HG03521 (cell line): ENCODE results near the gene PTP4A1.
"Not testable (repeated sequence)": the region's sequence is repeated elsewhere in the genome, so short reads cannot be mapped to it uniquely, and the experiment has no call there.

Experiments used
- ATAC-seq: cut with Tn5 transposase; IDR thresholded peaks from one replicate; pipeline ENCODE4 v1.9.1; 2021; ENCODE audit warnings: mild to moderate bottlenecking, moderate library complexity; ENCODE audit not compliant: unreplicated experiment

PTP4A1 gene

DNA sequence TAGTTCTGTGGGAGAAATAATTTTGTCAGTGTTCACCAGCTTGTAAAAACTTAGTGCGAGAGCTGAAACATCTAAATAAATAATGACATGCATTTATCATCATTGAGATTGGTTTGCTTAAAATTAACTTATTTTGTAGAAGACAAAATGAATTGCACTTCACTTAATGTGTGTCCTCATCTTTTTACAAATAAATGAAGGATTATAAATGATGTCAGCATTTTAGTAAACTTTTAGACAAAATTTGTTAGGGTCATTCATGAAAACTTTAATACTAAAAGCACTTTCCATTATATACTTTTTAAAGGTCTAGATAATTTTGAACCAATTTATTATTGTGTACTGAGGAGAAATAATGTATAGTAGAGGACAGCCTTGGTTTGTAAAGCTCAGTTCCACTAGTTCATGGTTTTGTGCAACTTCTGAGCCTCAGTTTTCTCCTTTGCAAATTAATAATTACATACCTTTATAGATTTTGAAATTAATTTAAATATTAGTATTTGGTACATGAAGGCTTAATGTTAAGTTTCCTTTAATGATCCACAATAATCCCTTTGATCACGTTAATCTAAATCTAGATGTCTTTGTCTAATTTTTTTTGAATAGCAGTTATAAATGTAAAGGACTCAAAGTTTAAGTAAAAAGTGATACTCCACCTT is 9.2 kb downstream of the PTP4A1 start:
- ATAC-seq, result no peak

GRCh38 chr6:63582579-63583231 is 10.4 kb downstream of the PTP4A1 start:
- ATAC-seq, result no peak

- no peak for ATAC-seq
Measured at GRCh38 chr6:63584125-63584514, 11.8 kb downstream of the PTP4A1 start.

- no peak for ATAC-seq
Measured at GRCh38 chr6:63584566-63584965, 12.3 kb downstream of the PTP4A1 start.

DNA sequence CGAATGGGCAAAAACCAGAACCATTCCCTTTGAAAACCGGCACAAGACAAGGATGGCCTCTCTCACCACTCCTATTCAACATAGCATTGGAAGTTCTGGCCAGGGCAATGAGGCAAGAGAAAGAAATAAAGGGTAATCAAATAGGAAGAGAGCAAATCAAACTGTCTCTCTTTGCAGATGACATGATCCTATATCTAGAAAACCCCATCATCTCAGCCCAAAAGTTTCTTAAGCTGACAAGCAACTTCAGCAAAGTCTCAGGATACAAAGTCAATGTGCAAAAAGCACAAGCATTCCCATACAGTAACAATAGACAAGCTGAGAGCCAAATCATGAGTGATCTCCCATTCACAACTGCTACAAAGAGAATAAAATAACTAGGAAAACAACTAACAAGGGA is 13.4 kb downstream of the PTP4A1 start:
- ATAC-seq, result not testable (repeated sequence)

- ATAC-seq, result no peak
Measured at GRCh38 chr6:63589952-63590411, 17.7 kb downstream of the PTP4A1 start.

- no peak for ATAC-seq
Measured at GRCh38 chr6:63592886-63593285, 20.6 kb downstream of the PTP4A1 start.

DNA sequence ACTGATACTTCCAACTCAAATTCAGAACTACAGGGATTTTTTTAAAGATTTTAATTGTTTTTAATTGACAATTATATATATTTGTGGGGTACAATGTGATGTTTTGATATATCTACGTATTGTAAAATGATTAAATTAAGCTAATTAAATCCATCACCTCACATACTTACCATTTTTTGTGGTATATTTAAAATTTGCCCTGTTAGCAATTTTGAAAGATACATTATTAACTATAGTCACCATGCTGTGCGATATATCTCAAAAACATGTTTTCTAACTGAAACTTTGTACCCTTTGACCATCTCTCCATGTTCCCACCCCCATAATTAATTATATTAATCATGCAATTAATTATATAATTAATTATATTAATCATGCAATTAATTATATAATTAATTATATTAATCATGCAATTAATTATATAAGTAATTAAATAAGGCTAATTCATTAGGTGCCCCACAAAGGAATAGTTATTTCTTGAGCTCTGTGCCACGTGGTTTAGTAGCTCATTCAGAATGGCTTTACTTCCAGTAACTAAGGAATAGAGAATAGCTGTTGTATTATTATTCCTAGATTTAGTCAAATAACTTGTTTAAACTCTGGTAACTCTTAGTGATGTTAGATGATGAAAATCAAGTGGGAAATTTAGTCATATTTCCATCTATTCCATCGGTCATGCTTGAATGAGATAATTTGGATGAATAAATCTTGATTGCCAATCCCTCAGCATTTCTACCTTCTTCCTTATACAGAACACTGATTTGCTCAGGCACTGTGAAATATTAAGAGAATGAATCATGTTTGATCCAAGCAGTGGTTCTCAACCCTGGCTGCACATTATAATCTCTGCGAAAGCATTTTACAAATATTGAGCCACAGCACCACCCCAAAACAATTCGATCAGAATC is 25.1 kb downstream of the PTP4A1 start:
- ATAC-seq, result no peak

GRCh38 chr6:63598049-63599036 is 26.1 kb downstream of the PTP4A1 start:
- peak; percentile 99 for ATAC-seq

- ATAC-seq, result no peak
Measured at GRCh38 chr6:63599243-63599642, 27.0 kb downstream of the PTP4A1 start.

DNA sequence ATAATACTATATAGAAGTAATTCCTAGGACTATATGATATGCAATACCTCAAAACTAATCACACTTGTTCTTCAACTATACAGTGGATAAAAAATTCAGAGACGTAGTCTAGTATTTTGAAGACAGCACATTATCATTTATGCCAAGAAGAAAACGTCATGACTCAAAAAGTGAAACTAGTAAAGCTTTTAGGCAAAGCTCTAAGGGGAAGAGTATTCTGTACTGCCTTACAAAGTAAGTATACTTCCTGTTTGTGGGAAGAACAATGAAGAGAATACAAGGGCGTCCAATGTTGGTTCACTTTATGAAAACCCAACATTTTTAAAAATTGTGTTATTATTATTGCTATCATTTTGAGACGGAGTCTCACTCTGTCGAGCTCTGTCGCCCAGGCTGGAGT is 27.9 kb downstream of the PTP4A1 start:
- ATAC-seq, result no peak

GRCh38 chr6:63609231-63609630 is 37.0 kb downstream of the PTP4A1 start:
- no peak for ATAC-seq

- ATAC-seq, result no peak
Measured at GRCh38 chr6:63610944-63611343, 38.7 kb downstream of the PTP4A1 start.

GRCh38 chr6:63611560-63611959 is 39.3 kb downstream of the PTP4A1 start:
- ATAC-seq, result no peak

GRCh38 chr6:63615590-63615989 is 43.3 kb downstream of the PTP4A1 start:
- no peak for ATAC-seq
